Measurements from ENCODE around the gene SMIM9.

Gene SMIM9

GRCh38 chrX:154799556-154800348 is 34.7 kb downstream of the SMIM9 start (continued):
- TF ChIP-seq ZNF639 (tag by site-specific recombination; IDR thresholded peaks at IDR 0.05) (no peak), ZNF354C (tag by site-specific recombination; IDR thresholded peaks at IDR 0.05; ENCODE audit: borderline replicate concordance, low read depth) (no peak), ZNF843 (tag by site-specific recombination; IDR thresholded peaks at IDR 0.05) (peak; percentile 79), ZNF677 (tag by site-specific recombination; IDR thresholded peaks at IDR 0.05) (no peak), ZNF211 (tag by site-specific recombination; IDR thresholded peaks at IDR 0.05; ENCODE audit: low read depth) (no peak), ZNF549 (tag by site-specific recombination; IDR thresholded peaks at IDR 0.05) (no peak), ZNF585B (tag by site-specific recombination; IDR thresholded peaks at IDR 0.05) (no peak), ZNF214 (tag by site-specific recombination; IDR thresholded peaks at IDR 0.05; ENCODE audit: borderline replicate concordance) (no peak), ZNF404 (tag by site-specific recombination; IDR thresholded peaks at IDR 0.05) (no peak), INSM2 (tag by site-specific recombination; IDR thresholded peaks at IDR 0.05) (no peak), ZBTB17 (tag by site-specific recombination; IDR thresholded peaks at IDR 0.05) (peak; percentile 74), ZNF529 (tag by site-specific recombination; IDR thresholded peaks at IDR 0.05; ENCODE audit: insufficient replicate concordance) (no peak), ZNF621 (tag by site-specific recombination; IDR thresholded peaks at IDR 0.05) (no peak), ZNF19 (tag by site-specific recombination; IDR thresholded peaks at IDR 0.05; ENCODE audit: low read depth) (no peak), PRDM1 (tag by site-specific recombination; IDR thresholded peaks at IDR 0.05) (no peak), GFI1B (tag by site-specific recombination; IDR thresholded peaks at IDR 0.05) (no peak), ZNF624 (tag by site-specific recombination; IDR thresholded peaks at IDR 0.05) (no peak), ZNF10 (tag by site-specific recombination; IDR thresholded peaks at IDR 0.05) (no peak), ZNF707 (tag by site-specific recombination; IDR thresholded peaks at IDR 0.05) (no peak), ZNF155 (tag by site-specific recombination; IDR thresholded peaks at IDR 0.05) (no peak), ZNF202 (tag by site-specific recombination; IDR thresholded peaks at IDR 0.05; ENCODE audit: borderline replicate concordance) (no peak), ZNF138 (tag by site-specific recombination; IDR thresholded peaks at IDR 0.05; ENCODE audit: borderline replicate concordance) (no peak), ZNF391 (tag by site-specific recombination; IDR thresholded peaks at IDR 0.05; ENCODE audit: borderline replicate concordance, low read depth) (no peak), ZNF610 (tag by site-specific recombination; IDR thresholded peaks at IDR 0.05; ENCODE audit: borderline replicate concordance) (no peak; the same call in 1 of the 2 replicates), RBAK (tag by site-specific recombination; IDR thresholded peaks at IDR 0.05) (no peak), ZSCAN30 (tag by site-specific recombination; IDR thresholded peaks at IDR 0.05) (peak; percentile 7; the same call in 1 of the 2 replicates), ZSCAN4 (tag by site-specific recombination; IDR thresholded peaks at IDR 0.05) (no peak), ZNF704 (tag by site-specific recombination; IDR thresholded peaks at IDR 0.05) (no peak), ZNF654 (tag by site-specific recombination; IDR thresholded peaks at IDR 0.05; ENCODE audit: low read depth) (no peak), ZNF37A (tag by site-specific recombination; IDR thresholded peaks at IDR 0.05) (no peak), YY2 (tag by site-specific recombination; IDR thresholded peaks at IDR 0.05) (no peak), BCL11A (tag by site-specific recombination; IDR thresholded peaks at IDR 0.05; ENCODE audit: low read depth) (no peak), FEZF1 (tag by site-specific recombination; IDR thresholded peaks at IDR 0.05) (peak; percentile 97), ZBTB1 (tag by site-specific recombination; IDR thresholded peaks at IDR 0.05) (no peak), ZBTB48 (tag by site-specific recombination; IDR thresholded peaks at IDR 0.05) (no peak), GLI4 (tag by site-specific recombination; IDR thresholded peaks at IDR 0.05) (no peak), ZNF501 (tag by site-specific recombination; IDR thresholded peaks at IDR 0.05) (no peak), ZNF830 (tag by site-specific recombination; IDR thresholded peaks at IDR 0.05; ENCODE audit: low read depth) (no peak)

Data from HEK293 (cell line).